Motor neuron (in vitro differentiated cells): ENCODE data around the gene PPTC7. TPM values are rescaled to one million over a fixed set of nuclear protein-coding genes. Genes with fewer than 3 reads are reported as not detected.
"Not testable (repeated sequence)": the region's sequence is repeated elsewhere in the genome, so short reads cannot be mapped to it uniquely, and the experiment has no call there.

Experiments
- ATAC-seq, 8 experiments: fragments of 200-7000 bp; cut with Tn5 transposase; replicated peaks in 6 of 8; 2 replicates each; pipeline ENCODE4 v1.8.0; 2021; ENCODE audit warnings: mild to moderate bottlenecking in 8 of 8, moderate library complexity in 8 of 8
- H3K27ac ChIP-seq, 2 donors: fragments of 250-450 bp; sonication (Bioruptor Pico); 2 replicates each; pipeline ENCODE4 v1.9.0; 2021; ENCODE audit warnings: antibody characterized with exemption in 2 of 2, mild to moderate bottlenecking in 2 of 2, moderate library complexity in 1 of 2
- H3K4me1 ChIP-seq, 2 donors: fragments of 250-450 bp; sonication (Bioruptor Pico); replicated peaks in 1 of 2; 2 replicates each; pipeline ENCODE4 v1.6.1; 2021; ENCODE audit warnings: antibody characterized with exemption in 2 of 2, mild to moderate bottlenecking in 2 of 2, moderate library complexity in 1 of 2
- H3K4me3 ChIP-seq, 5 donors: fragments of 250-450 bp; sonication (Bioruptor Pico); 2 replicates each; pipeline ENCODE4 v1.9.0; 2021; ENCODE audit warnings: antibody characterized with exemption in 5 of 5, mild to moderate bottlenecking in 5 of 5, moderate library complexity in 4 of 5
- WGBS, 10 experiments: fragments of 450-650 bp; shearing (Covaris generic); methylation state at CpG; one replicate each; pipeline ENCODE4 v1.0.0; 2022; 5-methylcytosine and 5-hydroxymethylcytosine counted together
- in situ Hi-C, 9 experiments: fragments of 400-800 bp; cut with MboI; loops; one replicate each; pipeline ENCODE4 v1.15.0; 2021; ENCODE audit warnings: low sequenced_read_pairs in 9 of 9, low pct_unique_long_range_greater_than_20kb in 2 of 9; ENCODE audit not compliant: unreplicated experiment in 9 of 9
- total RNA-seq, 8 experiments: library from RNA; unstranded; fragments of 300-600 nt; gene quantifications; 2 replicates each; pipeline versions ENCODE4 v1.2.3 to v1.2.4, GENCODE V29; 2022

The PPTC7 gene
- total RNA-seq, 8 experiments from 2014 or later = 6.0 to 19.4 (median 6.6) TPM

DNA sequence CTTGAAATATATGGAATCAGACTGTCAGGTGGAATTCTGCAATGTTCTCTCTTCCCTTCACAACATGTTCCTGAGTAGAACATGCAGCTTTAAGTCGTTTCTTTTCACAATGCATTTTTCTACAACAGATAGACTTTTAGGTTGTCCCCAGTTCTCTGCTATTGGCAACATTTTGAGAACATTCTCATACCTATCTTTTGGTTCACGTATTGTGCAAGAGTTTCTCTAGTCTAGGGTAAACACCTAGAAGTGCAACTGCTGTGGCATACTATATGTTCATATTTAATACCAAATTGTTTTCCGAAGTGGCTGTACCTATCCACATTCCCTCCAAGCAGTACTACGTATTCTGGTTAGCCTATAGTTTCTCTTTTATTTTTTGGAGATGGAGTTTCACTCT lies 32.1 kb downstream of the PPTC7 start:
- no peak for ATAC-seq

DNA sequence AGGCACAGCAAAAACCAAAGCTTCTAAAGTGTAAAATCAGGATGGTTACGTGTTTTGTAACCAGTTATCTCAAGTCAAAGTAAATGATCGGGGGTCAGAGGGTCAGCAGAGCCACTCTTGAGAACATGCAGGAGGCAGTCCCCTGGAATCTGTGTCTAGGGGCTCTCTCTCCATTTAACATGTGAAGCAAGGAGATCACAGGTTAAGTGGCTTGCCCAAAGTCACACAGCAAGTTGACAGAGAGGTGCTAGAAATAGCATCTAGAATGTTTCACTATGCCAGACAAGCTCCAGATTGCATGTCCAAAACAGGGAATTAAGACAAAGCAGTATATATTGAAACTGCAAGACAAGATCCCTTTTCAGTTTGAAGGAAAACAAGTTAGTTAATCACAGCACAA lies 33.4 kb downstream of the PPTC7 start:
- in situ Hi-C loops = no loop called here

More for the DNA sequence above, 32.1 kb downstream of the PPTC7 start:
- no peak overlapping the region for H3K4me3 ChIP-seq
- peaks cover 0 to 2% of the 10 kb centered on the region in 2 donors for H3K4me1 ChIP-seq
- in situ Hi-C loops = no loop called here
- H3K27ac ChIP-seq = no peak overlapping the region
- 66 to 100% (median 95%) methylated on average over 1 to 4 of the region's 4 CpGs for WGBS, 10 experiments

DNA sequence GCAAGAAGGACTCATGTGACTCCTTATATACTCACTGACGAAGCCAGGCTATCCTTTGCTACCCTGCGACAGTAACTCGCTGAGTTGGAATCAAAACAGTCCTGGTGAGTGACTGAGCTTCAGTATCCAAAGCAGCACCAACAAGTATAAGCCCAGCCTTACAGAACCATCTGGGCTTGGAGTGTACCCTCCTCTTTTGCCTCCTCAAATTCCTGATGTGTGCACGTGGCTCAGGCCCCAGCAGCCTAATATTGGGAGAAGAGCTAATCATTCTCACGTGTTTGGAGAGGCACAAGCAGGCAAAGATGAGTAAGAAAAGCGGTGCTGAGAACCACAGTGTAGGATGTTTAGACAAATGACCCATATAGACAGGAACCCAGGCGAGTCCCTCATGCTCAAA lies 34.4 kb downstream of the PPTC7 start:
- Histone ChIP-seq H3K4me3 (no peak overlapping the region), H3K27ac (no peak overlapping the region), H3K4me1 (no peaks in the 10 kb centered on the region)
- in situ Hi-C loops = no loop called here
- ATAC-seq = no peak
- WGBS, 10 experiments = 18 to 100% (median 91%) methylated on average over 1 to 7 of the region's 7 CpGs

More for the DNA sequence above, 33.4 kb downstream of the PPTC7 start:
- Histone ChIP-seq H3K4me1 (no peaks in the 10 kb centered on the region), H3K27ac (no peak overlapping the region), H3K4me3 (no peak overlapping the region)
- ATAC-seq = no peak
- 46 to 100% (median 79%) methylated on average over 2 of the region's 2 CpGs; no CpG with 5 or more reads in 1 of the 10 experiments for WGBS, 10 experiments

DNA sequence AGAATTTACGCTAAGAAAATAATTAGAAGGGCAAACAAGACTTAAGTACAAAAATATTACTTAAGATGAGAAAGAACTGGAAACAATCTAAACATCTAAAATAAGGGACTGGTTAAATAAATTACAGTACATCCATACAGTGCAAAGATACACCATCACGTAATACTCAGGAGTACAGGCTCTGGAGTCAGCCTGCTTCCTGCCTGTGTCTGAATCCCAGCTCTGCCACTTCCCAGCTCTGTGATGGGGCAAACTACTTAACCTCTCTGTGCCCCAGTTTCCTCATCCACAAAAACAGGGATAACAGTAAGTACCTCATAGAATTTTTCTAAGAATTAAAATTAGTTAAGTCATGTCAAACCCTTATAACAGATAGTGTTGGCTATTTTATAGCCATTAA lies 36.0 kb downstream of the PPTC7 start:
- Histone ChIP-seq H3K4me1 (no peaks in the 10 kb centered on the region), H3K4me3 (no peak overlapping the region), H3K27ac (no peak overlapping the region)
- no peak for ATAC-seq
- WGBS, 10 experiments = 83 to 100% (median 92%) methylated on average over 2 of the region's 2 CpGs; no CpG with 5 or more reads in 1 of the 10 experiments
- in situ Hi-C loops = no loop called here

- peak in 3 of 8 experiments; percentile 22 to 52 (median 34) for ATAC-seq
- Histone ChIP-seq H3K27ac (no peak overlapping the region), H3K4me1 (no peaks in the 10 kb centered on the region), H3K4me3 (no peak overlapping the region)
- in situ Hi-C loops = no loop called here
- 0 to 96% (median 47%) methylated on average over 1 to 3 of the region's 3 CpGs; no CpG with 5 or more reads in 2 of the 10 experiments for WGBS, 10 experiments
These were observed 36.8 kb downstream of the PPTC7 start for GRCh38 chr12:110546339-110546738.

- WGBS, 10 experiments = 79 to 100% (median 82%) methylated on average over 1 to 9 of the region's 10 CpGs; no CpG with 5 or more reads in 3 of the 10 experiments
- Histone ChIP-seq H3K27ac (no peak overlapping the region), H3K4me1 (no peaks in the 10 kb centered on the region), H3K4me3 (no peak overlapping the region)
- in situ Hi-C loops = no loop called here
- ATAC-seq = peak in 3 of 8 experiments; percentile 5 to 26 (median 12)
These were observed 37.3 kb downstream of the PPTC7 start for GRCh38 chr12:110545812-110546211.

GRCh38 chr12:110545259-110545658 lies 37.9 kb downstream of the PPTC7 start:
- H3K4me1 ChIP-seq, H3K4me3 ChIP-seq, in situ Hi-C loops, H3K27ac ChIP-seq: not testable (repeated sequence)
- peak in 3 of 8 experiments; percentile 77 to 88 (median 84) for ATAC-seq
- 0 to 100% (median 52%) methylated on average over 1 to 3 of the region's 4 CpGs; no CpG with 5 or more reads in 4 of the 10 experiments for whole genome bisulfite sequencing, 10 experiments

DNA sequence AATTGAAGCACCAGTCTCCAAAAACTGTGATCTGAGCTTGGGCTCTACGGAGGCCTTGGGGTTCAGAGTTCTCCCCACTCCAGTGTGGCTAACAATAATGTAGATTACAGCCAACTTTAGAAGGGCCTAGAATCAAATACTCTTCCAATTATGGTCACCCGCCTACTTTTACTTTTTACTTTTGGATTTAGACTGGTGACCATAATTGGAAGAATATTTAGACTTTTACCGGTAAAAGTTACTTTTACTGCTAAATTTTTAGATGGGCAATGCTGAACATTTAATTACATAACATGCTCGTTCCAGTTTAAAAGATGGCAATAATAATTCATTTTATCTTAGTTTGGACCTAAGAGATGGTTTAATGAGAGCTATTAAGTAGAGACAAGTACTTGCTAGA lies 39.2 kb downstream of the PPTC7 start:
- 69 to 100% (median 86%) methylated on average over 1 to 4 of the region's 4 CpGs for WGBS, 10 experiments
- no peak overlapping the region for H3K27ac ChIP-seq
- in situ Hi-C loops = no loop called here
- no peak for ATAC-seq
- H3K4me3 ChIP-seq = no peak overlapping the region
- H3K4me1 ChIP-seq = no peaks in the 10 kb centered on the region

- Histone ChIP-seq H3K27ac (no peak overlapping the region), H3K4me3 (no peak overlapping the region), H3K4me1 (no peaks in the 10 kb centered on the region)
- in situ Hi-C loops = no loop called here
- WGBS, 10 experiments = 35 to 100% (median 88%) methylated on average over 1 to 6 of the region's 7 CpGs; no CpG with 5 or more reads in 1 of the 10 experiments
- ATAC-seq = peak in 6 of 8 experiments; percentile 6 to 90 (median 54)
These were observed 39.7 kb downstream of the PPTC7 start for GRCh38 chr12:110543252-110543959.

GRCh38 chr12:110540048-110540447 lies 43.1 kb downstream of the PPTC7 start:
- Histone ChIP-seq H3K4me3 (no peak overlapping the region), H3K27ac (no peak overlapping the region), H3K4me1 (no peaks in the 10 kb centered on the region)
- 66 to 100% (median 91%) methylated on average over 1 to 8 of the region's 8 CpGs for WGBS, 10 experiments
- ATAC-seq = no peak
- in situ Hi-C loops = no loop called here

DNA sequence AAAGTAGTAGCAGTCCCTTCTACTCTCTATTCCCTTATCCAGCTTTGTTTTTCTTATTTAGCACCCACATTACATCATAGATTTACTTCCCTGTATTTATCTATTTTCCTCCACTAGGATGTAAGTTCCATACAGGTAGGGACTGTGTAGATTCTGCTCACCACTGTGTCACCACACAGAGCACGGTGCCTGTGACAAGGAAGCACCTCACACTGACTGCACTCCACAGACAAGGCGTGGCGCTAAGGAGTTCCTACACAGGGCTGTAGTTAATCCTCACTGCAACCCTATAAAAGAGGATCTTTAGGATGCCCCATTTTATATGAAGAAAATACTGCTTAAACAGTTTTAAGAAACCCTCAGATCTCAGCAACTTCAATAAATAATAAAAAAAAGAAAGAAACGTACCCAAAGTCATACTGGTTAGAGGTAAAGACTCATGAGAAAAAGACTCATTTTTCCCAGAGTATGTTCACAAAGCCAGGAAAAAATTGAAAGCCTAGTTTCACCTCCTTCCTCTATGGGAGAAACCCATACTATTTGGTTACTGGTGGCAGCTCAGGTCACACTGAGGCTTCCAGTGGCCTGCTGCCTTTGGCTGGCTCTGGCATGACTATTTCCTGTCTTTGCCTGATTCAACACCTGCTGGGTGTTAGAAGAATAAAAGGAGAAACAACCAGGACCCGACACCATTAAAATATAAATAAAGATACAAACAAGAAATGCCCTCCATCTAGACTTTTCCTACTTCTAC lies 44.1 kb downstream of the PPTC7 start:
- H3K27ac ChIP-seq = no peak overlapping the region
- in situ Hi-C loops = no loop called here

DNA sequence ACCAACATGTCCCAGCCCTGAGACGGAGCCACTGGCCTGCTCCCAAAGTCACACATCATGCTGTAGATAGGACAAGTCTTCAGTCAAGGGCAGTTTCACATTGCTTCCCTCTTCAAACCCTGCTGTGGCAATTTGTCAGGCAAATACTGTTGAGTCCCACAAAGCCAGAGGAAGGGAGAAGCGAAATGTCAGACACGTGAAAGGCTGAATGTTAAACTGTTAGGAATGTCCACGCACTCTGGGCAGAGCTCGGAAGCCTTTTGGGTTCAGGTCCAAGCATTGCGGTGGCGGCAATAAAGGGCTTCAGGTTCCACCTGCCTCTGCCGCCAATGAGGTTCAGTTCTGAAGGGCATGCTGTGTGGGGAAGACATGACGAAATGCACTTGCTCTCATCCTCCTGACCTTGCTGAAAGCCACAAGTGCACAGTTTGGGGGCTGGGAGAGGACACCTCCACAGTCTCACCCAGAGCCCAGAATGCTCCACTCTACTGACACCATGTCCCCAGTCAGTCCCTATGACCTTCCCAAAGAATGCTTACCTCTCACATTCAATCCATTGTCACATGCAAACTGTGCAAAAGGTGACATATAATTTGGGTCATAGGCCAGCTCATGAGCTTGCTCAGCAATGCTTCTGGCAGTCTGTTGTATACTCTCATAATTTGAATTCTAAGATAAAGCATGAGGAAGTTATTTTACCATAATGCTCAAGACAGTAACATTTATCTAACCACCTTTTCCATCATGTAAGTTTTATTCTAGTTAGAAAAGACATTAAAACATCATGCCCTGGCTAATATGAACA lies 45.3 kb downstream of the PPTC7 start:
- 75 to 100% (median 93%) methylated on average over 1 to 8 of the region's 9 CpGs; no CpG with 5 or more reads in 3 of the 10 experiments for WGBS, 10 experiments
- Histone ChIP-seq H3K4me3 (no peak overlapping the region), H3K4me1 (no peaks in the 10 kb centered on the region), H3K27ac (no peak overlapping the region)
- in situ Hi-C loops = no loop called here
- no peak for ATAC-seq

More for the DNA sequence above, 44.1 kb downstream of the PPTC7 start:
- no peak for ATAC-seq
- 90 to 100% (median 100%) methylated on average over 1 to 5 of the region's 5 CpGs; no CpG with 5 or more reads in 1 of the 10 experiments for WGBS, 10 experiments
- Histone ChIP-seq H3K4me3 (no peak overlapping the region), H3K4me1 (no peaks in the 10 kb centered on the region)
